ENCODE measurements around the gene MPHOSPH9.

DNA sequence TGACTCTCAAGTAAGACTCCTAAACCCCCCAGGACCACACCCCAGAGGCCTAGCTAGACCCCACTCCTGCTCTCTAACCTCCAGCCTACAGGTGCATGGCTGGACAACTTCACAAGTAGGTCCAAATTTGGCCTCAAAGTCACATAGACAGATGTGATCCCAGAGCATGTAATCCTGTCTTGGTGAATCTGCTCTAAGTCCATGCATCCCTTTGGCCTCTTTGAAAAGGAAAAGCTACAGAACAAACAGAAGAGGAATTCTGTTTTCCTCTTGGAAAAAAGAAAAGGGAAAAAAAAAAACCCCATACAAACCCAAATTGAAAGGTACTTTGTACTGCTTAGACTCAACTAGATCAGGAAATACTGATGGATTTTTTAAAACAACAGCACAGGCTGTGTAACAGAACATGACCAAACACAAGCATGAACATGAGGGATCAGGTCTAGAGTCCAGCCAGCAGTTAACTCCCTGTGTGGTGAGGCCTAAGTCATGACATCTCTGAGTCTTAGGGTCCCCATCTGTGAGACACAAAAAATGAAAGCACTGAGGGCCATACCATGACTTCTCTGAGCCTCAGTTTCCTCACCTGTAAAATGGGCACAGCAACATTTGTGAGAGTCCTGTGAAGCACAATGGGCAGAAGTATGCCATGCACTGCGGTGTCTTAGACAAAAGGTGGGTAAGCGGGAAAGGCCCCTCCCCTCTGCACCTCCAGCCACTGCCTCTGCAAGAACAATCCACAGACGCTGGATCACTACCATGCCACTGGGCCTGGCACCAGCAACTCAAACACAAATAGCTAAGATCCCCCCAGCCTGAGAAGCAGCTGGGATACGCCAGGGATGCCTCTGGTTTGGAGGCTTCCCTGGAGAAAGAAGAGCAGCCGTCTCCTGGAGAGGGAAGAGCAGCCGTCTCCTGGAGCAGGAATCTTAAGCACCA is 92.0 kb downstream of the MPHOSPH9 start:
- no peak for TF ChIP-seq CTCF (IDR thresholded peaks at IDR 0.05)
- TF ChIP-seq POLR2A (IDR thresholded peaks at IDR 0.05): no peak

Data from suprapubic skin (tissue), 3 donors.